Keratinocyte (primary cell): ENCODE measurements around the gene CDK14. TPM values are rescaled to one million over a fixed set of nuclear protein-coding genes. Genes with fewer than 3 reads are reported as not detected.

Experiments
- DNase-seq: peaks from one replicate; pipeline ENCODE4 v3.0.0-alpha.2; 2011; ENCODE audit warnings: low read depth, missing footprints, low spot score
- FAIRE-seq: peaks from 2 replicates; lab custom pipeline; 2011; peaks lifted over from hg19 to GRCh38; lab: Jason Lieb, UNC
- H2AFZ ChIP-seq: 2 replicates; pipeline ENCODE4 v1.6.0; 2012; ENCODE audit warnings: low read length, control low read depth, inconsistent platforms; ENCODE audit not compliant: control insufficient read depth
- H3K27ac ChIP-seq: 2 replicates; pipeline ENCODE4 v1.5.1; 2011; ENCODE audit warnings: low read length; ENCODE audit not compliant: control insufficient read depth, insufficient read depth
- H3K27me3 ChIP-seq: 3 replicates; pipeline ENCODE4 v1.6.0; 2011; ENCODE audit warnings: low read length; ENCODE audit not compliant: control insufficient read depth, insufficient read depth; ENCODE audit errors: extremely low read depth
- H3K36me3 ChIP-seq, 2 experiments: 2 replicates in 1 of 2; 3 replicates in 1 of 2; pipeline ENCODE4 v1.5.1; 2011; ENCODE audit warnings: low read length in 2 of 2, mild to moderate bottlenecking in 1 of 2; ENCODE audit not compliant: control insufficient read depth in 2 of 2, insufficient read depth in 2 of 2; ENCODE audit errors: extremely low read depth in 1 of 2
- H3K4me1 ChIP-seq: 3 replicates; pipeline ENCODE4 v1.5.1; 2011; ENCODE audit warnings: low read length; ENCODE audit not compliant: control insufficient read depth, insufficient read depth; ENCODE audit errors: extremely low read depth
- H3K4me2 ChIP-seq: 3 replicates; pipeline ENCODE4 v1.6.0; 2011; ENCODE audit warnings: low read depth, low read length; ENCODE audit not compliant: control insufficient read depth, insufficient read depth; ENCODE audit errors: extremely low read depth
- H3K4me3 ChIP-seq, 3 experiments: fragments of 200-600 bp in 1 of 3; sonication (generic) in 1 of 3; 2 replicates in 2 of 3; 3 replicates in 1 of 3; pipeline ENCODE4 v1.5.1; 2011 to 2016; ENCODE audit warnings: low read length in 3 of 3, mild to moderate bottlenecking in 3 of 3, control low read depth in 2 of 3, inconsistent platforms in 1 of 3, low read depth in 1 of 3, mixed read lengths in 1 of 3, mixed run types in 1 of 3, moderate library complexity in 1 of 3; ENCODE audit not compliant: control insufficient read depth in 2 of 3, insufficient read depth in 2 of 3; ENCODE audit errors: extremely low read depth in 1 of 3
- H3K79me2 ChIP-seq: 2 replicates; pipeline ENCODE4 v1.6.0; 2012; ENCODE audit warnings: low read length; ENCODE audit not compliant: control insufficient read depth, insufficient read depth
- H3K9ac ChIP-seq: 3 replicates; pipeline ENCODE4 v1.6.0; 2011; ENCODE audit warnings: low read length; ENCODE audit not compliant: control insufficient read depth, insufficient read depth; ENCODE audit errors: extremely low read depth
- H3K9me1 ChIP-seq: 3 replicates; pipeline ENCODE4 v1.6.0; 2011; ENCODE audit warnings: low read length; ENCODE audit not compliant: control insufficient read depth, insufficient read depth; ENCODE audit errors: extremely low read depth
- H3K9me3 ChIP-seq: 2 replicates; pipeline ENCODE4 v1.5.1; 2012; ENCODE audit warnings: low read depth, low read length; ENCODE audit not compliant: control insufficient read depth
- H4K20me1 ChIP-seq: 3 replicates; pipeline ENCODE4 v1.6.0; 2011; ENCODE audit warnings: low read length; ENCODE audit not compliant: control insufficient read depth, insufficient read depth; ENCODE audit errors: extremely low read depth
- CTCF ChIP-seq, 3 experiments: IDR thresholded peaks in 1 of 3; conservative IDR thresholded peaks in 1 of 3; optimal IDR thresholded peaks in 1 of 3; 2 replicates in 2 of 3; 3 replicates in 1 of 3; pipeline versions ENCODE3 to v1.5.1; 2011; ENCODE audit warnings: low read length in 3 of 3, mild to moderate bottlenecking in 3 of 3, moderate library complexity in 2 of 3, control low read depth in 1 of 3, inconsistent platforms in 1 of 3; ENCODE audit not compliant: insufficient read depth in 2 of 3; ENCODE audit errors: extremely low read depth in 1 of 3
- EZH2 ChIP-seq: IDR thresholded peaks from one replicate; pipeline ENCODE4 v1.6.1; 2012; ENCODE audit warnings: inconsistent platforms, mild to moderate bottlenecking, low read length, moderate library complexity
- dilution Hi-C: fragments of 300-500 bp; cut with MboI; formaldehyde crosslinking; loops from one replicate; pipeline ENCODE4 v1.7.0; 2020; ENCODE audit warnings: low sequenced_read_pairs; ENCODE audit not compliant: extremely low pct_ligation_motif_present
- polyA plus RNA-seq, 5 experiments: library from polyadenylated mRNA; depleted of rRNA in 3 of 5; stranded (reverse) in 3 of 5; stranded (forward) in 1 of 5; unstranded in 1 of 5; fragments of >200 nt; gene quantifications; 1 replicate in 1 of 5; 2 replicates in 3 of 5; 3 replicates in 1 of 5; pipeline versions ENCODE4 v1.2.1 to v1.2.3, GENCODE V29; 2011 to 2012; ENCODE audit warnings: missing spikeins in 2 of 5, low read depth in 1 of 5, low replicate concordance in 1 of 5

CDK14 gene
- polyA plus RNA-seq, 1 donor (not counting 4 experiments of a cell fraction or from before 2014, with no cell fraction given): 4.0 TPM

GRCh38 chr7:91196058-91196457 is 599.9 kb downstream of the CDK14 start:
- TF ChIP-seq EZH2: no peak
- TF ChIP-seq CTCF (optimal IDR thresholded peaks at IDR 0.05 in 1 of 3, IDR thresholded peaks at IDR 0.05 in 1 of 3, conservative IDR thresholded peaks at IDR 0.05 in 1 of 3; ENCODE audit: extremely low read depth in 1 of 3, insufficient read depth in 2 of 3, low read length in 3 of 3): no peak
- Histone ChIP-seq H3K4me3 (no peak overlapping the region), H3K27ac (no peak overlapping the region), H3K79me2 (no peaks in the 10 kb centered on the region), H2AFZ (no peak overlapping the region), H3K4me1 (no peaks in the 10 kb centered on the region), H3K36me3 (no peaks in the 10 kb centered on the region), H4K20me1 (no peaks in the 10 kb centered on the region), H3K9me1 (no peaks in the 10 kb centered on the region), H3K9ac (no peak overlapping the region), H3K27me3 (no peaks in the 10 kb centered on the region), H3K4me2 (no peak overlapping the region), H3K9me3 (no peaks in the 10 kb centered on the region)
- no peak for DNase-seq
- dilution Hi-C loops: no loop called here
- FAIRE-seq: no peak

GRCh38 chr7:91198371-91198770 is 602.2 kb downstream of the CDK14 start:
- no peak overlapping the region for H3K4me2 ChIP-seq
- dilution Hi-C loops: no loop called here
- H3K9ac ChIP-seq: no peak overlapping the region
- TF ChIP-seq CTCF (optimal IDR thresholded peaks at IDR 0.05 in 1 of 3, IDR thresholded peaks at IDR 0.05 in 1 of 3, conservative IDR thresholded peaks at IDR 0.05 in 1 of 3; ENCODE audit: extremely low read depth in 1 of 3, insufficient read depth in 2 of 3, low read length in 3 of 3): no peak
- no peak for TF ChIP-seq EZH2
- no peaks in the 10 kb centered on the region for H3K9me3 ChIP-seq
- no peaks in the 10 kb centered on the region for H3K27me3 ChIP-seq
- DNase-seq (no peak), FAIRE-seq (no peak)
- H3K4me3 ChIP-seq: no peak overlapping the region
- H3K27ac ChIP-seq: no peak overlapping the region
- no peaks in the 10 kb centered on the region for H3K4me1 ChIP-seq
- no peaks in the 10 kb centered on the region for H3K9me1 ChIP-seq
- no peaks in the 10 kb centered on the region for H4K20me1 ChIP-seq
- no peak overlapping the region for H2AFZ ChIP-seq
- no peaks in the 10 kb centered on the region for H3K79me2 ChIP-seq
- H3K36me3 ChIP-seq: no peaks in the 10 kb centered on the region
